Inflammatory macrophage (primary cell): ENCODE data around the gene ZNF677.
"Not testable (repeated sequence)": the region's sequence is repeated elsewhere in the genome, so short reads cannot be mapped to it uniquely, and the experiment has no call there.

Experiments used
- DNase-seq, 2 donors: peaks; one replicate each; pipeline ENCODE4 v3.0.0-alpha.2; 2020 to 2022
- total RNA-seq, 18 experiments: gene quantifications; one replicate each; lab custom pipeline; 2026; ENCODE audit warnings: mixed read lengths in 6 of 18, inconsistent platforms in 2 of 18; lab: John Stamatoyannopoulos, UW

The ZNF677 gene
- 3.9 to 13.1 (median 8.4) reads per million in 18 experiments for total RNA-seq

- peak; percentile 83 to 91 for DNase-seq
Observed at GRCh38 chr19:53254411-53255341, at the start of gene ZNF677. ZNF677 (minus strand) TSS chr19:53254873; CDS start chr19:53251550, 3,323 bp downstream.

GRCh38 chr19:53301341-53301740 is 46.7 kb upstream of the ZNF677 start:
- DNase-seq = not testable (repeated sequence)

GRCh38 chr19:53294786-53295441 is 40.2 kb upstream of the ZNF677 start:
- DNase-seq = no peak

GRCh38 chr19:53290758-53291549 is 36.3 kb upstream of the ZNF677 start:
- no peak for DNase-seq

- no peak for DNase-seq
Observed at GRCh38 chr19:53285087-53285486, 30.4 kb upstream of the ZNF677 start.

GRCh38 chr19:53281947-53282346 is 27.3 kb upstream of the ZNF677 start:
- not testable (repeated sequence) for DNase-seq

- no peak for DNase-seq
Observed at GRCh38 chr19:53275480-53275879, 20.8 kb upstream of the ZNF677 start.

- no peak for DNase-seq
Observed at GRCh38 chr19:53272044-53272443, 17.4 kb upstream of the ZNF677 start.

- DNase-seq = not testable (repeated sequence)
Observed at GRCh38 chr19:53269861-53270260, 15.2 kb upstream of the ZNF677 start.

- DNase-seq = not testable (repeated sequence)
Observed at GRCh38 chr19:53267623-53268022, 12.9 kb upstream of the ZNF677 start, which contains the start of gene VN1R4. VN1R4 (minus strand) TSS chr19:53267723; CDS start chr19:53267665, 58 bp downstream.

GRCh38 chr19:53257715-53258342 is 3.2 kb upstream of the ZNF677 start, which contains the start of gene VN1R2:
VN1R2 (plus strand) TSS chr19:53258292; CDS start chr19:53258376, 84 bp downstream.
- not testable (repeated sequence) for DNase-seq

GRCh38 chr19:53246498-53246897 is 8.2 kb downstream of the ZNF677 start:
- DNase-seq = peak in 1 of 2 donors; percentile 4

- DNase-seq = no peak
Observed at GRCh38 chr19:53237114-53237777, 17.4 kb downstream of the ZNF677 start.

GRCh38 chr19:53224606-53225005 is 30.1 kb downstream of the ZNF677 start:
- DNase-seq = no peak

GRCh38 chr19:53222716-53223115 is 32.0 kb downstream of the ZNF677 start:
- DNase-seq = not testable (repeated sequence)

GRCh38 chr19:53212703-53213320 is 41.9 kb downstream of the ZNF677 start:
- no peak for DNase-seq

- not testable (repeated sequence) for DNase-seq
Observed at GRCh38 chr19:53211554-53211953, 43.1 kb downstream of the ZNF677 start.

- DNase-seq = peak; percentile 92 to 96
Observed at GRCh38 chr19:53196777-53197396, 57.8 kb downstream of the ZNF677 start.

GRCh38 chr19:53195265-53195903 is 59.3 kb downstream of the ZNF677 start:
- DNase-seq = peak; percentile 83 to 84
